GM12865 (cell line): ENCODE results near the gene DUSP2.

Source experiments
- DNase-seq: peaks from one replicate; pipeline ENCODE4 v3.0.0; 2010; ENCODE audit warnings: low read depth
- H3K4me3 ChIP-seq: 2 replicates; pipeline ENCODE4 v1.5.1; 2011; ENCODE audit warnings: mild to moderate bottlenecking, low read depth, low read length, control low read depth
- CTCF ChIP-seq: IDR thresholded peaks from 2 replicates; pipeline ENCODE4 v1.5.1; 2011; ENCODE audit warnings: low read length, control low read depth, low read depth, inconsistent platforms; ENCODE audit not compliant: insufficient read depth; ENCODE audit errors: missing control alignments

DUSP2 gene

GRCh38 chr2:96104487-96104861 lies 40.8 kb downstream of the DUSP2 start:
- H3K4me3 ChIP-seq, result no peak overlapping the region
- no peak for TF ChIP-seq CTCF
- DNase-seq, result no peak

GRCh38 chr2:96103761-96104486 lies 41.3 kb downstream of the DUSP2 start:
- no peak overlapping the region for H3K4me3 ChIP-seq
- no peak for DNase-seq

GRCh38 chr2:96103187-96103601 lies 42.0 kb downstream of the DUSP2 start:
- DNase-seq, result no peak
- no peak overlapping the region for H3K4me3 ChIP-seq
- TF ChIP-seq CTCF, result no peak

More at GRCh38 chr2:96103761-96104486, 41.3 kb downstream of the DUSP2 start:
- TF ChIP-seq CTCF, result no peak

GRCh38 chr2:96102596-96103186 lies 42.5 kb downstream of the DUSP2 start:
- no peak for DNase-seq
- TF ChIP-seq CTCF, result no peak
- no peak overlapping the region for H3K4me3 ChIP-seq

- no peak for DNase-seq
- no peak for TF ChIP-seq CTCF
Observed at GRCh38 chr2:96100893-96101304, 44.3 kb downstream of the DUSP2 start.

GRCh38 chr2:96099861-96100798 lies 45.1 kb downstream of the DUSP2 start:
- H3K4me3 ChIP-seq, result no peak overlapping the region
- TF ChIP-seq CTCF, result no peak
- DNase-seq, result no peak

More at GRCh38 chr2:96100893-96101304, 44.3 kb downstream of the DUSP2 start:
- no peak overlapping the region for H3K4me3 ChIP-seq
